Hepatocyte (in vitro differentiated cells): ENCODE data around the gene SLC25A29. TPM values are rescaled to one million over a fixed set of nuclear protein-coding genes. Genes with fewer than 3 reads are reported as not detected.

ENCODE experiments used
- DNase-seq: peaks from one replicate; pipeline ENCODE4 v3.0.0-alpha.2; 2016; ENCODE audit warnings: low spot score
- H2AFZ ChIP-seq: fragments of 200-600 bp; sonication (generic); 2 replicates; pipeline ENCODE4 v1.6.0; 2016; ENCODE audit warnings: antibody characterized with exemption, mild to moderate bottlenecking
- H3K27ac ChIP-seq: fragments of 200-600 bp; sonication (generic); 2 replicates; pipeline ENCODE4 v1.5.1; 2016; ENCODE audit warnings: mild to moderate bottlenecking
- H3K27me3 ChIP-seq: fragments of 200-600 bp; sonication (generic); 2 replicates; pipeline ENCODE4 v1.6.1; 2016
- H3K36me3 ChIP-seq: fragments of 200-600 bp; sonication (generic); replicated peaks from 2 replicates; pipeline ENCODE4 v1.5.1; 2016; ENCODE audit warnings: low read depth; ENCODE audit not compliant: insufficient read depth
- H3K4me1 ChIP-seq: fragments of 200-600 bp; sonication (generic); 2 replicates; pipeline ENCODE4 v1.5.1; 2016; ENCODE audit warnings: mild to moderate bottlenecking, moderate library complexity; ENCODE audit not compliant: insufficient read depth
- H3K4me2 ChIP-seq: fragments of 200-600 bp; sonication (generic); 2 replicates; pipeline ENCODE4 v1.6.0; 2016
- H3K4me3 ChIP-seq: fragments of 200-600 bp; sonication (generic); 2 replicates; pipeline ENCODE4 v1.5.1; 2016; ENCODE audit warnings: mild to moderate bottlenecking
- H3K79me2 ChIP-seq: fragments of 200-600 bp; sonication (generic); 2 replicates; pipeline ENCODE4 v1.6.0; 2017; ENCODE audit warnings: mild to moderate bottlenecking
- H3K9me2 ChIP-seq: fragments of 200-600 bp; sonication (generic); replicated peaks from 2 replicates; pipeline ENCODE4 v1.6.0; 2017; ENCODE audit warnings: mild to moderate bottlenecking; ENCODE audit not compliant: insufficient read depth
- H3K9me3 ChIP-seq: fragments of 200-600 bp; sonication (generic); 2 replicates; pipeline ENCODE4 v1.5.1; 2016; ENCODE audit warnings: low read depth, mild to moderate bottlenecking
- H4K20me1 ChIP-seq: fragments of 200-600 bp; sonication (generic); 2 replicates; pipeline ENCODE4 v1.6.0; 2016; ENCODE audit warnings: mild to moderate bottlenecking; ENCODE audit not compliant: insufficient read depth, poor library complexity, severe bottlenecking
- CTCF ChIP-seq: fragments of 200-600 bp; sonication (generic); IDR thresholded peaks from 2 replicates; pipeline ENCODE4 v1.5.1; 2016; ENCODE audit warnings: antibody characterized with exemption, mild to moderate bottlenecking; ENCODE audit not compliant: poor library complexity
- EZH2 ChIP-seq: fragments of 200-600 bp; sonication (generic); IDR thresholded peaks from 2 replicates; pipeline ENCODE4 v1.6.1; 2016; ENCODE audit warnings: antibody characterized with exemption, mild to moderate bottlenecking, borderline replicate concordance
- EZH2phosphoT487 ChIP-seq: fragments of 200-600 bp; sonication (generic); IDR thresholded peaks from one replicate; pipeline ENCODE4 v1.6.1; 2018; ENCODE audit warnings: antibody characterized with exemption, mild to moderate bottlenecking, low read depth, moderate library complexity; ENCODE audit not compliant: unreplicated experiment, severe bottlenecking
- WGBS: methylation state at CpG from one replicate; pipeline ENCODE4 v1.1.6; 2016; ENCODE audit warnings: low lambda C conversion rate; ENCODE audit errors: missing lambda C conversion rate; 5-methylcytosine and 5-hydroxymethylcytosine counted together
- polyA plus RNA-seq: library from polyadenylated mRNA; unstranded; fragments of >200 nt; fragmentation: Nextera tagmentation; extraction: Ambion mirVana; gene quantifications from 2 replicates; pipeline ENCODE4 v1.2.1, GENCODE V29; 2016
- total RNA-seq: library from RNA; depleted of rRNA; stranded (reverse); fragments of >200 nt; gene quantifications from 2 replicates; pipeline ENCODE4 v1.2.3, GENCODE V29; 2014

Gene SLC25A29
- total and polyA plus RNA-seq, 2 experiments from 2014 or later: 73.1 to 90.1 TPM

GRCh38 chr14:100267990-100268389 is 38.3 kb downstream of the SLC25A29 start:
- no peaks in the 10 kb centered on the region for H3K9me3 ChIP-seq
- WGBS: 95% methylated on average over 7 of the region's 7 CpGs
- DNase-seq: no peak
- no peak overlapping the region for H3K4me2 ChIP-seq
- H3K9me2 ChIP-seq: no peaks in the 10 kb centered on the region
- no peak for TF ChIP-seq EZH2phosphoT487
- no peak for TF ChIP-seq EZH2
- TF ChIP-seq CTCF: no peak
- no peak overlapping the region for H3K27ac ChIP-seq
- no peaks in the 10 kb centered on the region for H3K27me3 ChIP-seq
- peaks cover 92% of the 10 kb centered on the region for H3K79me2 ChIP-seq
- H3K36me3 ChIP-seq: no peaks in the 10 kb centered on the region
- H3K4me3 ChIP-seq: no peak overlapping the region
- H4K20me1 ChIP-seq: peaks cover 92% of the 10 kb centered on the region
- H3K4me1 ChIP-seq: peaks cover 5% of the 10 kb centered on the region
- no peak overlapping the region for H2AFZ ChIP-seq

- Histone ChIP-seq H3K4me3 (no peak overlapping the region), H3K27ac (no peak overlapping the region), H3K4me2 (no peak overlapping the region), H2AFZ (no peak overlapping the region), H3K4me1 (no peaks in the 10 kb centered on the region), H3K36me3 (no peaks in the 10 kb centered on the region), H3K9me2 (no peaks in the 10 kb centered on the region), H3K79me2 (peaks cover 100% of the 10 kb centered on the region), H3K9me3 (no peaks in the 10 kb centered on the region), H3K27me3 (no peaks in the 10 kb centered on the region), H4K20me1 (peaks cover 96% of the 10 kb centered on the region)
- peak; percentile 23 for DNase-seq
- TF ChIP-seq CTCF (no peak), EZH2 (no peak), EZH2phosphoT487 (no peak)
- WGBS: 69% methylated on average over 3 of the region's 3 CpGs
Observed at GRCh38 chr14:100263141-100263540, 43.1 kb downstream of the SLC25A29 start.

- TF ChIP-seq EZH2: no peak
- no peak for TF ChIP-seq CTCF
- no peak for TF ChIP-seq EZH2phosphoT487
- H3K27ac ChIP-seq: no peak overlapping the region
- no peaks in the 10 kb centered on the region for H3K27me3 ChIP-seq
- H3K9me2 ChIP-seq: no peaks in the 10 kb centered on the region
- peaks cover 100% of the 10 kb centered on the region for H3K79me2 ChIP-seq
- H3K4me2 ChIP-seq: no peak overlapping the region
- H3K36me3 ChIP-seq: no peaks in the 10 kb centered on the region
- H3K9me3 ChIP-seq: no peaks in the 10 kb centered on the region
- no peak overlapping the region for H3K4me3 ChIP-seq
- WGBS: 93% methylated on average over 5 of the region's 5 CpGs
- H4K20me1 ChIP-seq: peaks cover 96% of the 10 kb centered on the region
- no peak for DNase-seq
- H2AFZ ChIP-seq: no peak overlapping the region
- H3K4me1 ChIP-seq: no peaks in the 10 kb centered on the region
Observed at GRCh38 chr14:100262545-100262944, 43.7 kb downstream of the SLC25A29 start.

GRCh38 chr14:100261621-100262020 is 44.6 kb downstream of the SLC25A29 start:
- no peak for DNase-seq
- Histone ChIP-seq H3K27me3 (no peaks in the 10 kb centered on the region), H3K27ac (no peak overlapping the region), H3K36me3 (no peaks in the 10 kb centered on the region), H3K9me3 (no peaks in the 10 kb centered on the region), H3K79me2 (peaks cover 100% of the 10 kb centered on the region), H3K9me2 (no peaks in the 10 kb centered on the region), H3K4me3 (no peak overlapping the region), H3K4me1 (no peaks in the 10 kb centered on the region), H4K20me1 (peaks cover 96% of the 10 kb centered on the region), H3K4me2 (no peak overlapping the region), H2AFZ (no peak overlapping the region)
- TF ChIP-seq EZH2phosphoT487: no peak
- no peak for TF ChIP-seq CTCF
- no peak for TF ChIP-seq EZH2
- 95% methylated on average over 3 of the region's 3 CpGs for WGBS
